Measurements from ENCODE around the gene PMEPA1.

PMEPA1 gene

GRCh38 chr20:57698116-57698866 lies 11.5 kb downstream of the PMEPA1 start:
- H3K4me3 ChIP-seq (ENCODE audit: control insufficient read depth, low read depth, low read length) = no peak overlapping the region
- TF ChIP-seq CTCF (conservative IDR thresholded peaks at IDR 0.05; ENCODE audit: control insufficient read depth, insufficient read depth, low read depth, low read length) = no peak
- peak; percentile 97 for DNase-seq (ENCODE audit: low read depth)

- no peak overlapping the region for H3K4me3 ChIP-seq (ENCODE audit: control insufficient read depth, low read depth, low read length)
- TF ChIP-seq CTCF (conservative IDR thresholded peaks at IDR 0.05; ENCODE audit: control insufficient read depth, insufficient read depth, low read depth, low read length) = no peak
- no peak for DNase-seq (ENCODE audit: low read depth)
Observed at GRCh38 chr20:57697543-57697942, 12.3 kb downstream of the PMEPA1 start.

GRCh38 chr20:57696401-57696961 lies 13.3 kb downstream of the PMEPA1 start:
- no peak for TF ChIP-seq CTCF (conservative IDR thresholded peaks at IDR 0.05; ENCODE audit: control insufficient read depth, insufficient read depth, low read depth, low read length)
- no peak for DNase-seq (ENCODE audit: low read depth)
- no peak overlapping the region for H3K4me3 ChIP-seq (ENCODE audit: control insufficient read depth, low read depth, low read length)

GRCh38 chr20:57695940-57696339 lies 13.9 kb downstream of the PMEPA1 start:
- no peak for TF ChIP-seq CTCF (conservative IDR thresholded peaks at IDR 0.05; ENCODE audit: control insufficient read depth, insufficient read depth, low read depth, low read length)
- H3K4me3 ChIP-seq (ENCODE audit: control insufficient read depth, low read depth, low read length) = no peak overlapping the region
- DNase-seq (ENCODE audit: low read depth) = no peak

DNA sequence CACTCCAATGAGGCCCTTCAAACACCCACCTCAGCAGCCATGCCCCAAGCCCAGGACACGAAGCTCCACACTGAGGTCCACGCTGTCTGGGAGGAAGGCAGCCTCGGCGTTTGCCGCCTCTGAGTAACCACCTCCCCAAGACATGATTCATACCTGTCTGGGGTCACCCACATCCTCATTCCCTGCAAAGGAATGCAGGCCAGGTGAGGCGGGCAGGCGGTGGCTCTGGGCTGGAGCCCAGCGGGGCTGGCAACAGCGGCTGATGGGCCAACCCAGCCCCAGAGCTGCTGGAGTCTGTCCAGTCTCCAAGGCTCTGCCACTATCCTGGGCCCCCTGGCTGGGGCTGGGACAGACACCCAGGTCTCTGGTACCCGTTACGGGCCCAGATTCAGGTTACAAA lies 14.8 kb downstream of the PMEPA1 start:
- DNase-seq (ENCODE audit: low read depth) = no peak

DNA sequence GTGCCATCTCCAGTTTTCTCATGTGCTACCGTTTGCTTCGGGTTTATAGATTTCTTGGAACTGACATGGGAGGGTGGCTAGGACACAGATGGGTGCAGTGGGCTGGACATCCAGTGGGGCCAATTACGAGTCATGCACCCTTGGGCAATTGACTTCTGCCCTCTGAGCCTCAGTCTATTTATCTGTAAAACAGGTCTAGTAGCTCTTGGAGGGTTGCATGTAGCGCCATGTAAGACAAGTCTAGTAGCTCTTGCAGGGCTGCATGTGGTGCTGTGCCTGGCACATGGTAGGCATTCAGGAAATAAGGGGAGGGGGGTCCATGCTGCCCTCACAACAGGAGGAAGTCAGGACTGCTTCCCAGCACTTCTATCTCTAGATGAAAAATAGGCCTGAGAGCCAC lies 15.3 kb downstream of the PMEPA1 start:
- no peak overlapping the region for H3K4me3 ChIP-seq (ENCODE audit: control insufficient read depth, low read depth, low read length)
- DNase-seq (ENCODE audit: low read depth) = no peak
- TF ChIP-seq CTCF (conservative IDR thresholded peaks at IDR 0.05; ENCODE audit: control insufficient read depth, insufficient read depth, low read depth, low read length) = no peak

More for the DNA sequence above, 14.8 kb downstream of the PMEPA1 start:
- no peak for TF ChIP-seq CTCF (conservative IDR thresholded peaks at IDR 0.05; ENCODE audit: control insufficient read depth, insufficient read depth, low read depth, low read length)
- H3K4me3 ChIP-seq (ENCODE audit: control insufficient read depth, low read depth, low read length) = no peak overlapping the region
